ENCODE data around the gene CELF2. TPM values are rescaled to one million over a fixed set of nuclear protein-coding genes. Genes with fewer than 3 reads are reported as not detected.

Gene CELF2
- total and polyA plus RNA-seq, 2 of the 4 experiments (the other 2 are of a cell fraction): 3.5 to 6.6 TPM

DNA sequence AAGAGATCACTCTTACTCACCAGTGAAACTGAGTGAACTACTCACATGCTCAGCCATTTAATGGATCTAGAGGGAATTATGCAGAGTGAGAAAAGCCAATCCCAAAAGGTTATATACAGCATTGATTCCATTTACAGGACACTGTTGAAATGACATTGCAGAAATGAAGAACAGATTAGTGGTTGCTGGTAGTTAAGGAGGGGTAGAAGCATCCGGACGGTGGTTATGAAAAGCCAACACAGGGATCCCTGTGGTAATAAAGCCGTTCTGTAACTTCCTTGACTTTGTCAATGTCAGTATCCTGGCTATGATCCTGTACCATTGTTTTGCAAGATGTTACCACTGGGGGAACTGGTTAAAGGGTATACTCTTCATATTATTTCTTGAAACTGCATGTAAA lies 340.3 kb downstream of the CELF2 start:
- TF ChIP-seq ELK1 (IDR thresholded peaks at IDR 0.05; ENCODE audit: borderline replicate concordance, low read depth, low read length): no peak
- no peak for TF ChIP-seq MAFK (IDR thresholded peaks at IDR 0.05; ENCODE audit: low read depth, low read length)
- no peak for TF ChIP-seq FOS (IDR thresholded peaks at IDR 0.05; ENCODE audit: low read depth, low read length)
- TF ChIP-seq MAZ (IDR thresholded peaks at IDR 0.05; ENCODE audit: borderline replicate concordance, low read depth, low read length): no peak
- TF ChIP-seq, protein P1, sequence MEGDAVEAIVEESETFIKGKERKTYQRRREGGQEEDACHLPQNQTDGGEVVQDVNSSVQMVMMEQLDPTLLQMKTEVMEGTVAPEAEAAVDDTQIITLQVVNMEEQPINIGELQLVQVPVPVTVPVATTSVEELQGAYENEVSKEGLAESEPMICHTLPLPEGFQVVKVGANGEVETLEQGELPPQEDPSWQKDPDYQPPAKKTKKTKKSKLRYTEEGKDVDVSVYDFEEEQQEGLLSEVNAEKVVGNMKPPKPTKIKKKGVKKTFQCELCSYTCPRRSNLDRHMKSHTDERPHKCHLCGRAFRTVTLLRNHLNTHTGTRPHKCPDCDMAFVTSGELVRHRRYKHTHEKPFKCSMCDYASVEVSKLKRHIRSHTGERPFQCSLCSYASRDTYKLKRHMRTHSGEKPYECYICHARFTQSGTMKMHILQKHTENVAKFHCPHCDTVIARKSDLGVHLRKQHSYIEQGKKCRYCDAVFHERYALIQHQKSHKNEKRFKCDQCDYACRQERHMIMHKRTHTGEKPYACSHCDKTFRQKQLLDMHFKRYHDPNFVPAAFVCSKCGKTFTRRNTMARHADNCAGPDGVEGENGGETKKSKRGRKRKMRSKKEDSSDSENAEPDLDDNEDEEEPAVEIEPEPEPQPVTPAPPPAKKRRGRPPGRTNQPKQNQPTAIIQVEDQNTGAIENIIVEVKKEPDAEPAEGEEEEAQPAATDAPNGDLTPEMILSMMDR (conservative IDR thresholded peaks at IDR 0.05; ENCODE audit: low read depth, low read length): no peak
- no peak for TF ChIP-seq RFX5 (IDR thresholded peaks at IDR 0.05; ENCODE audit: low read depth, low read length)
- no peak for TF ChIP-seq CHD1 (IDR thresholded peaks at IDR 0.05; ENCODE audit: low read depth, low read length)
- TF ChIP-seq POLR2A (IDR thresholded peaks at IDR 0.05; ENCODE audit: low read depth, low read length): no peak
- TF ChIP-seq NFE2L2 (IDR thresholded peaks at IDR 0.05; ENCODE audit: low read depth, low read length): no peak
- no peak for TF ChIP-seq BHLHE40 (IDR thresholded peaks at IDR 0.05; ENCODE audit: low read depth, low read length)
- TF ChIP-seq RAD21 (IDR thresholded peaks at IDR 0.05; ENCODE audit: low read length): no peak
- no peak for TF ChIP-seq RCOR1 (IDR thresholded peaks at IDR 0.05; ENCODE audit: insufficient replicate concordance, low read length)
- TF ChIP-seq, protein P2, sequence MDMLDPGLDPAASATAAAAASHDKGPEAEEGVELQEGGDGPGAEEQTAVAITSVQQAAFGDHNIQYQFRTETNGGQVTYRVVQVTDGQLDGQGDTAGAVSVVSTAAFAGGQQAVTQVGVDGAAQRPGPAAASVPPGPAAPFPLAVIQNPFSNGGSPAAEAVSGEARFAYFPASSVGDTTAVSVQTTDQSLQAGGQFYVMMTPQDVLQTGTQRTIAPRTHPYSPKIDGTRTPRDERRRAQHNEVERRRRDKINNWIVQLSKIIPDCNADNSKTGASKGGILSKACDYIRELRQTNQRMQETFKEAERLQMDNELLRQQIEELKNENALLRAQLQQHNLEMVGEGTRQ (IDR thresholded peaks at IDR 0.05; ENCODE audit: low read depth, low read length): no peak
- TF ChIP-seq MXI1 (IDR thresholded peaks at IDR 0.05; ENCODE audit: borderline replicate concordance, low read depth, low read length): no peak
- TF ChIP-seq SMC3 (IDR thresholded peaks at IDR 0.05; ENCODE audit: low read depth, low read length): no peak
- no peak for TF ChIP-seq CEBPB (IDR thresholded peaks at IDR 0.05; ENCODE audit: low read depth, low read length)
- Histone ChIP-seq H2BK5ac (ENCODE audit: low read depth, low read length, poor library complexity, severe bottlenecking) (no peak overlapping the region), H2BK15ac (ENCODE audit: low read depth, low read length) (no peak overlapping the region), H4K20me1 (ENCODE audit: insufficient read depth, low read length) (no peaks in the 10 kb centered on the region), H4K8ac (ENCODE audit: low read depth in 2 of 2, low read length in 2 of 2) (no peak overlapping the region), H4K91ac (ENCODE audit: insufficient read depth, low read depth, low read length) (no peak overlapping the region), H2AK9ac (replicated peaks; ENCODE audit: low read depth, low read length, poor library complexity) (no peak overlapping the region), H3K27me3 (ENCODE audit: control insufficient read depth, insufficient read depth, low read length) (no peaks in the 10 kb centered on the region), H2AFZ (replicated peaks; ENCODE audit: low read length, poor library complexity) (no peak overlapping the region), H3K4me3 (ENCODE audit: insufficient read depth, low read depth, low read length) (no peak overlapping the region), H3K36me3 (ENCODE audit: control insufficient read depth, insufficient read depth, low read length) (no peaks in the 10 kb centered on the region), H3K18ac (ENCODE audit: low read depth, low read length) (no peak overlapping the region), H3K27ac (ENCODE audit: insufficient read depth, low read length) (no peak overlapping the region), H3K79me1 (ENCODE audit: low read depth in 1 of 2, low read length in 2 of 2) (no peaks in the 10 kb centered on the region), H3K4me2 (ENCODE audit: low read depth, low read length) (no peak overlapping the region), H4K5ac (ENCODE audit: low read depth, low read length) (no peak overlapping the region), H2AK5ac (ENCODE audit: low read depth, low read length) (no peak overlapping the region), H3K23ac (ENCODE audit: low read depth, low read length) (no peak overlapping the region), H2BK20ac (ENCODE audit: low read depth, low read length) (no peak overlapping the region), H3K9me3 (ENCODE audit: control insufficient read depth, insufficient read depth, low read length) (peaks cover 4% of the 10 kb centered on the region), H3K9ac (ENCODE audit: low read depth, low read length) (no peak overlapping the region), H3K14ac (replicated peaks; ENCODE audit: low read depth, low read length) (no peak overlapping the region), H2BK120ac (ENCODE audit: low read depth, low read length) (no peak overlapping the region), H3K4me1 (ENCODE audit: control insufficient read depth, insufficient read depth, low read length) (no peaks in the 10 kb centered on the region), H3K4ac (ENCODE audit: low read depth, low read length) (no peak overlapping the region), H3K56ac (ENCODE audit: extremely low read depth, insufficient read depth, low read length) (no peak overlapping the region), H3K9me1 (ENCODE audit: insufficient read depth, low read length) (no peaks in the 10 kb centered on the region)
- in situ Hi-C loops (cut with MboI; ENCODE audit: low sequenced_read_pairs): no loop called here
- ChIA-PET POLR2A (ENCODE audit: unreplicated experiment) (no interaction called here), CTCF (no interaction called here)
- DNase-seq: no peak
- no CpG with 5 or more reads among the region's 3 CpGs for WGBS, 2 experiments (ENCODE audit: extremely low coverage in 2 of 2, insufficient read length in 1 of 2)
- intact Hi-C loops (cut with micrococcal nuclease): no loop called here
- dilution Hi-C loops (cut with HindIII; ENCODE audit: low sequenced_read_pairs, unreplicated experiment): no loop called here
- no TSS peak for BruUV-seq (replicated peaks)
- no peak for ATAC-seq (ENCODE audit: low read depth)
